ENCODE measurements around the gene YY1. TPM values are rescaled to one million over a fixed set of nuclear protein-coding genes. Genes with fewer than 3 reads are reported as not detected.

The YY1 gene
- total and polyA plus RNA-seq, 10 donors: 28.4 to 64.1 (median 56.9) TPM

GRCh38 chr14:100325231-100325632, 86.3 kb downstream of the YY1 start:
- intact Hi-C loops (cut with DNase I; ENCODE audit: low total_unique reads): no loop called here
- peaks cover 0 to 13% (median 5%) of the 10 kb centered on the region in 6 donors for H3K4me1 ChIP-seq
- no peaks in the 10 kb centered on the region for H3K27me3 ChIP-seq (replicated peaks in 1 of 7)
- no peaks in the 10 kb centered on the region for H3K36me3 ChIP-seq
- H3K4me3 ChIP-seq: no peak overlapping the region
- WGBS, 5 donors: 75 to 82% (median 78%) methylated on average over 17 of the region's 17 CpGs
- TF ChIP-seq CTCF (IDR thresholded peaks at IDR 0.05 in 8 of 11, conservative IDR thresholded peaks at IDR 0.05 in 3 of 11) (no peak), POLR2A (IDR thresholded peaks at IDR 0.05) (no peak), POLR2AphosphoS5 (IDR thresholded peaks at IDR 0.05) (no peak)
- no peak for DNase-seq
- no peaks in the 10 kb centered on the region for H3K9me3 ChIP-seq
- H3K27ac ChIP-seq: no peak overlapping the region

- H3K27me3 ChIP-seq (replicated peaks in 1 of 7): no peaks in the 10 kb centered on the region
- H3K27ac ChIP-seq: no peak overlapping the region
- DNase-seq: no peak
- H3K9me3 ChIP-seq: no peaks in the 10 kb centered on the region
- H3K4me3 ChIP-seq: no peak overlapping the region
- H3K4me1 ChIP-seq: peaks cover 0 to 13% (median 5%) of the 10 kb centered on the region in 6 donors
- 79 to 97% (median 92%) methylated on average over 11 to 13 of the region's 13 CpGs for WGBS, 5 donors
- TF ChIP-seq POLR2A (IDR thresholded peaks at IDR 0.05): no peak
- TF ChIP-seq POLR2AphosphoS5 (IDR thresholded peaks at IDR 0.05): no peak
- no peak for TF ChIP-seq CTCF (IDR thresholded peaks at IDR 0.05 in 8 of 11, conservative IDR thresholded peaks at IDR 0.05 in 3 of 11)
- H3K36me3 ChIP-seq: no peaks in the 10 kb centered on the region
- intact Hi-C loops (cut with DNase I; ENCODE audit: low total_unique reads): no loop called here
These were observed 87.0 kb downstream of the YY1 start for GRCh38 chr14:100325958-100326357.

GRCh38 chr14:100327128-100327527, 88.2 kb downstream of the YY1 start:
- Histone ChIP-seq H3K4me3 (no peak overlapping the region), H3K9me3 (no peaks in the 10 kb centered on the region), H3K27ac (no peak overlapping the region), H3K27me3 (replicated peaks in 1 of 7) (no peaks in the 10 kb centered on the region), H3K4me1 (peaks cover 0 to 3% (median 1%) of the 10 kb centered on the region in 6 donors), H3K36me3 (peaks cover 0 to 4% (median 1%) of the 10 kb centered on the region in 6 donors)
- WGBS, 5 donors: 95 to 96% (median 95%) methylated on average over 21 to 24 of the region's 24 CpGs
- TF ChIP-seq POLR2A (IDR thresholded peaks at IDR 0.05): no peak
- TF ChIP-seq CTCF (IDR thresholded peaks at IDR 0.05 in 8 of 11, conservative IDR thresholded peaks at IDR 0.05 in 3 of 11): no peak
- no peak for TF ChIP-seq POLR2AphosphoS5 (IDR thresholded peaks at IDR 0.05)
- DNase-seq: no peak
- intact Hi-C loops (cut with DNase I; ENCODE audit: low total_unique reads): no loop called here

- H3K27ac ChIP-seq: no peak overlapping the region
- intact Hi-C loops (cut with DNase I; ENCODE audit: low total_unique reads): no loop called here
- 81 to 85% (median 82%) methylated on average over 10 to 32 of the region's 32 CpGs for WGBS, 5 donors
- H3K27me3 ChIP-seq (replicated peaks in 1 of 7): no peaks in the 10 kb centered on the region
- H3K36me3 ChIP-seq: peaks cover 0 to 18% (median 12%) of the 10 kb centered on the region in 6 donors
- no peaks in the 10 kb centered on the region for H3K4me1 ChIP-seq
- no peaks in the 10 kb centered on the region for H3K9me3 ChIP-seq
- no peak overlapping the region for H3K4me3 ChIP-seq
- TF ChIP-seq POLR2A (IDR thresholded peaks at IDR 0.05) (no peak), CTCF (IDR thresholded peaks at IDR 0.05 in 8 of 11, conservative IDR thresholded peaks at IDR 0.05 in 3 of 11) (no peak), POLR2AphosphoS5 (IDR thresholded peaks at IDR 0.05) (no peak)
- no peak for DNase-seq
These were observed 89.7 kb downstream of the YY1 start for GRCh38 chr14:100328495-100329163.
